ENCODE data around the gene APBB1IP.
"Not testable (repeated sequence)": the region's sequence is repeated elsewhere in the genome, so short reads cannot be mapped to it uniquely, and the experiment has no call there.

The APBB1IP gene

GRCh38 chr10:26566525-26567350 is 128.6 kb downstream of the APBB1IP start:
- no peak for DNase-seq

GRCh38 chr10:26567351-26567721 is 129.2 kb downstream of the APBB1IP start:
- no peak for DNase-seq

- no peak for DNase-seq
These were observed 133.5 kb downstream of the APBB1IP start for GRCh38 chr10:26571655-26572054.

- DNase-seq, result no peak
These were observed 135.5 kb downstream of the APBB1IP start for GRCh38 chr10:26573674-26574073.

GRCh38 chr10:26574783-26575182 is 136.6 kb downstream of the APBB1IP start:
- no peak for DNase-seq

GRCh38 chr10:26578371-26578770 is 140.2 kb downstream of the APBB1IP start:
- DNase-seq, result not testable (repeated sequence)

- no peak for DNase-seq
These were observed 141.3 kb downstream of the APBB1IP start for GRCh38 chr10:26579256-26580063.

GRCh38 chr10:26586211-26586610 is 148.1 kb downstream of the APBB1IP start:
- DNase-seq, result no peak

- no peak for DNase-seq
These were observed 150.5 kb downstream of the APBB1IP start for GRCh38 chr10:26588611-26589010.

GRCh38 chr10:26589813-26590212 is 151.7 kb downstream of the APBB1IP start:
- DNase-seq, result not testable (repeated sequence)

- DNase-seq, result no peak
These were observed 155.8 kb downstream of the APBB1IP start for GRCh38 chr10:26593896-26594295.

- DNase-seq, result not testable (repeated sequence)
These were observed 165.1 kb downstream of the APBB1IP start for GRCh38 chr10:26603283-26603682.

- DNase-seq, result not testable (repeated sequence)
These were observed 166.4 kb downstream of the APBB1IP start for GRCh38 chr10:26604320-26605093.

- not testable (repeated sequence) for DNase-seq
These were observed 168.3 kb downstream of the APBB1IP start for GRCh38 chr10:26606389-26606877.

GRCh38 chr10:26612151-26612915 is 174.2 kb downstream of the APBB1IP start:
- DNase-seq, result no peak

Data from activated gamma-delta T cell treated with Interleukin-2 at 50 U/mL for 16 hours (primary cell).